MCF 10A (cell line): ENCODE measurements around the gene MED13L. TPM values are rescaled to one million over a fixed set of nuclear protein-coding genes. Genes with fewer than 3 reads are reported as not detected.

ENCODE experiments used
- BruUV-seq: library from RNA; stranded (reverse); fragments of 400-500 nt; replicated peaks from 2 replicates; lab custom pipeline; 2021; lab: Mats Ljungman, UMichigan
- CTCF ChIA-PET: fragments of 300-600 bp; sonication (Branson Sonifier 250); formaldehyde crosslinking; extraction: SDS; loops from one replicate; lab custom pipeline; 2021; ENCODE audit warnings: antibody characterized with exemption, inconsistent platforms; lab: Yijun Ruan, JAX
- POLR2A ChIA-PET: fragments of 300-600, 350-650 bp; sonication (Branson Sonifier 250); formaldehyde crosslinking; extraction: SDS; loops from one replicate; lab custom pipeline; 2020; ENCODE audit warnings: antibody characterized with exemption, inconsistent platforms; lab: Yijun Ruan, JAX
- DNase-seq: peaks from one replicate; pipeline ENCODE4 v3.0.0-alpha.2; 2018; ENCODE audit not compliant: unreplicated experiment
- H3K27ac Mint-ChIP-seq: one replicate; pipeline ENCODE4 v1.8.0; 2022; ENCODE audit warnings: mild to moderate bottlenecking, low read depth, mixed read lengths; ENCODE audit not compliant: unreplicated experiment
- H3K27me3 Mint-ChIP-seq: one replicate; pipeline ENCODE4 v1.8.0; 2022; ENCODE audit warnings: mixed read lengths; ENCODE audit not compliant: insufficient read depth, unreplicated experiment
- H3K36me3 Mint-ChIP-seq: one replicate; pipeline ENCODE4 v1.8.0; 2022; ENCODE audit warnings: mild to moderate bottlenecking, moderate library complexity, mixed read lengths; ENCODE audit not compliant: insufficient read depth, unreplicated experiment
- H3K4me1 Mint-ChIP-seq: one replicate; pipeline ENCODE4 v1.8.0; 2022; ENCODE audit warnings: mixed read lengths; ENCODE audit not compliant: insufficient read depth, unreplicated experiment
- H3K4me3 Mint-ChIP-seq: one replicate; pipeline ENCODE4 v1.8.0; 2022; ENCODE audit warnings: mild to moderate bottlenecking, moderate library complexity, mixed read lengths; ENCODE audit not compliant: unreplicated experiment
- H3K9me3 Mint-ChIP-seq: one replicate; pipeline ENCODE4 v1.8.0; 2022; ENCODE audit warnings: mixed read lengths; ENCODE audit not compliant: unreplicated experiment
- intact Hi-C: fragments of 100-400 bp; cut with micrococcal nuclease; formaldehyde crosslinking; loops from 2 replicates; pipeline ENCODE4 v1.14.1; 2022
- total RNA-seq: library from RNA; stranded (reverse); gene quantifications from 2 replicates; pipeline ENCODE4 v1.2.3, GENCODE V29; 2022
- TF ChIP-seq, protein P1 (sequence below): fragments of 200-600 bp; IDR thresholded peaks from one replicate; pipeline ENCODE4 v1.8.0; 2022; ENCODE audit warnings: antibody characterized with exemption, mild to moderate bottlenecking; ENCODE audit not compliant: unreplicated experiment

The MED13L gene
- total RNA-seq, 1 experiment from 2014 or later: 91.6 TPM

DNA sequence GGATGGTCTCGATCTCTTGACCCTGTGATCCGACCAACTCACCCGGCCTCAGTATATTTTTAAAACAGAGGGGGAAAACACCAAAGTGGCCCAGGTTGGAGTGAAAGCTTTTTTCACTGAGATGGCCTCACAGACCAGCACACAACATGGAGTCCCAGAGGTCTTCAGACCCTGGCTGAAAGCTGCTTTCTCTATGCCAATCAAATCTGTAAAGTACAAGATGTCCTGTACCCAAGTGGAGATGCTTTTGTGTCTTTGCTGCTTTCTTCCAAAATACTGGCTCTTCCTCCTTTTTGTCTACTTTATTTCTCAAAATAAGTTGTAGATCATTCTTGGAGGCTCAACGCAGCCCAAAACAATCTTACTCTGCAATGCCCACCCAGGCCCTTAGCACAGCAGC is 214.8 kb downstream of the MED13L start:
- Mint-ChIP-seq H3K27ac (no peak overlapping the region), H3K9me3 (no peaks in the 10 kb centered on the region), H3K4me1 (peaks cover 9% of the 10 kb centered on the region), H3K36me3 (no peaks in the 10 kb centered on the region), H3K4me3 (no peak overlapping the region), H3K27me3 (no peaks in the 10 kb centered on the region)
- BruUV-seq: no TSS peak
- intact Hi-C loops: no loop called here
- CTCF ChIA-PET: interaction anchor here (0.6 to 1.1 kb wide), 2 partner anchors 9 to 18 kb away, joined by 3 to 4 read pairs; no protein-coding TSS in a partner anchor
- no peak for DNase-seq
- TF ChIP-seq, protein P1, sequence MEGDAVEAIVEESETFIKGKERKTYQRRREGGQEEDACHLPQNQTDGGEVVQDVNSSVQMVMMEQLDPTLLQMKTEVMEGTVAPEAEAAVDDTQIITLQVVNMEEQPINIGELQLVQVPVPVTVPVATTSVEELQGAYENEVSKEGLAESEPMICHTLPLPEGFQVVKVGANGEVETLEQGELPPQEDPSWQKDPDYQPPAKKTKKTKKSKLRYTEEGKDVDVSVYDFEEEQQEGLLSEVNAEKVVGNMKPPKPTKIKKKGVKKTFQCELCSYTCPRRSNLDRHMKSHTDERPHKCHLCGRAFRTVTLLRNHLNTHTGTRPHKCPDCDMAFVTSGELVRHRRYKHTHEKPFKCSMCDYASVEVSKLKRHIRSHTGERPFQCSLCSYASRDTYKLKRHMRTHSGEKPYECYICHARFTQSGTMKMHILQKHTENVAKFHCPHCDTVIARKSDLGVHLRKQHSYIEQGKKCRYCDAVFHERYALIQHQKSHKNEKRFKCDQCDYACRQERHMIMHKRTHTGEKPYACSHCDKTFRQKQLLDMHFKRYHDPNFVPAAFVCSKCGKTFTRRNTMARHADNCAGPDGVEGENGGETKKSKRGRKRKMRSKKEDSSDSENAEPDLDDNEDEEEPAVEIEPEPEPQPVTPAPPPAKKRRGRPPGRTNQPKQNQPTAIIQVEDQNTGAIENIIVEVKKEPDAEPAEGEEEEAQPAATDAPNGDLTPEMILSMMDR: no peak
- POLR2A ChIA-PET: no interaction called here

DNA sequence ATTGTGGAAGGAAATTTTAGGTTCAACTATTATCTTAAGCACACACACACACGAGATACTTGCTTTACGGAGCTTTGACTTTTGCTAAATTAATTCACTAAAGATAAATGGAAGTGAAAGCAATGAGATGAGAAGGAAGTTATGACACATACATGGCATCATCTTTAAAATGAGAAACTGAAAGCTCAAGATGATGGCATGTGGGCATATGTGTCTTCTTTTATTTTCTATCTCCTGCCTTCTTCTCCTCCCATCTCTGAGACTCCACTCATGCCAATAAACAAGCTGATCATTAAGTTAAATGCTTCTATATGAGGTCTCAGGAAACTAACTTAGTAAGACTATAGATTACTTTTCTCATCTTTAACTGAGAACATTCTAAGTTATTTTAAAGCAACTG is 216.7 kb downstream of the MED13L start:
- Mint-ChIP-seq H3K27me3 (no peaks in the 10 kb centered on the region), H3K27ac (no peak overlapping the region), H3K4me3 (no peak overlapping the region), H3K36me3 (no peaks in the 10 kb centered on the region), H3K4me1 (peaks cover 9% of the 10 kb centered on the region), H3K9me3 (no peaks in the 10 kb centered on the region)
- DNase-seq: no peak
- CTCF ChIA-PET: interaction anchor here (0.8 kb wide), 1 partner anchor 175 kb away, joined by 4 read pairs; no protein-coding TSS in a partner anchor
- intact Hi-C loops: no loop called here
- TF ChIP-seq, protein P1: no peak
- POLR2A ChIA-PET: interaction anchor here (0.6 to 1.2 kb wide), 3 partner anchors 63 to 125 kb away, joined by 3 read pairs; no protein-coding TSS in a partner anchor
- BruUV-seq: no TSS peak

DNA sequence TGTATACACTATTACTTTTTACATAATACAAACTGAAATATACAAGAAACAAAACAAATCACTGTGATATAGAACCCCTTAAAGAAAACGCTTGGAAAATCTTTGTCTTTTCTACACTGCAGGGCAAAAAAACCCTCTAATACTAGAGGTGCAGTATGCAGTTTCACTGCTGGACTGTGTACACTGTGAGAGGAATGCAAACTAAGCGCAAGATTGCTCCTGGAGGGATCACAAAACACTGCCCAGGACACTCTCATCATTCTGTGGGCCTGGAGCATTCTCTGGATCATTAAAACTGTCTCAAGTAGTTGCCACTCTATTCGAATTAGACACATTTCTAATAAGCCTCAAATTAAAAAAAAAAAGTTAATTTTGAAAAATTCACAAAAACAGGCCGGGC is 217.6 kb downstream of the MED13L start:
- no peak overlapping the region for H3K4me3 Mint-ChIP-seq
- no peaks in the 10 kb centered on the region for H3K27me3 Mint-ChIP-seq
- BruUV-seq: no TSS peak
- TF ChIP-seq, protein P1: no peak
- DNase-seq: no peak
- ChIA-PET POLR2A (no interaction called here), CTCF (interaction anchor here (0.6 to 1.2 kb wide), 4 partner anchors 22 to 543 kb away, joined by 3 to 4 read pairs (median 4); no protein-coding TSS in a partner anchor)
- H3K27ac Mint-ChIP-seq: no peak overlapping the region
- no peaks in the 10 kb centered on the region for H3K9me3 Mint-ChIP-seq
- peaks cover 1% of the 10 kb centered on the region for H3K4me1 Mint-ChIP-seq
- intact Hi-C loops: no loop called here
- H3K36me3 Mint-ChIP-seq: no peaks in the 10 kb centered on the region

DNA sequence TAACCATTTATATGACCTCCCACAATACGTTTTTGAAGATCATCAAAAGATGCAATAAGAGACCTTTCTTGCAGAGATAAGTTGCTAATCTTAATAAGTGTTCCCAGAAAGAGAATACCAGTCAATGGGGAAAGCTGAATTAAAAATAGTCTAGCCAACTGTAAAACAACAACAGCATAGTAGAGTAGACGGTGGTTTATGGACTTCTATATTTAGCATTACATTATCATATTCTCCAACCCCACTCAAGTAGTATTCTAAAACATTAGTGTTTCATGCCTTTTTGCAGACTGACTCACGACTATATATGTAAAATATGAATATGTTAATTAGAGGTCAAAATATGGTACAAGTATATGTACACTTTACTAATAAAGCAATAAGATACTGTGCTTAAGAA is 218.9 kb downstream of the MED13L start:
- BruUV-seq: no TSS peak
- no peak for DNase-seq
- no peak overlapping the region for H3K4me3 Mint-ChIP-seq
- no peak overlapping the region for H3K27ac Mint-ChIP-seq
- POLR2A ChIA-PET: interaction anchor here (0.8 kb wide), 1 partner anchor 13 kb away, joined by 4 read pairs; no protein-coding TSS in a partner anchor
- CTCF ChIA-PET: interaction anchor here (0.6 to 1.3 kb wide), 3 partner anchors 11 to 544 kb away, joined by 3 to 4 read pairs (median 4); no protein-coding TSS in a partner anchor
- intact Hi-C loops: no loop called here
- TF ChIP-seq, protein P1: no peak
- no peaks in the 10 kb centered on the region for H3K9me3 Mint-ChIP-seq
- no peaks in the 10 kb centered on the region for H3K36me3 Mint-ChIP-seq
- H3K27me3 Mint-ChIP-seq: no peaks in the 10 kb centered on the region
- H3K4me1 Mint-ChIP-seq: peaks cover 8% of the 10 kb centered on the region
